ENCODE data around the gene CCL18. TPM values are rescaled to one million over a fixed set of nuclear protein-coding genes. Genes with fewer than 3 reads are reported as not detected.

CCL18 gene
- total and polyA plus RNA-seq, 2 of the 4 experiments (the other 2 are of a cell fraction), result not detected

DNA sequence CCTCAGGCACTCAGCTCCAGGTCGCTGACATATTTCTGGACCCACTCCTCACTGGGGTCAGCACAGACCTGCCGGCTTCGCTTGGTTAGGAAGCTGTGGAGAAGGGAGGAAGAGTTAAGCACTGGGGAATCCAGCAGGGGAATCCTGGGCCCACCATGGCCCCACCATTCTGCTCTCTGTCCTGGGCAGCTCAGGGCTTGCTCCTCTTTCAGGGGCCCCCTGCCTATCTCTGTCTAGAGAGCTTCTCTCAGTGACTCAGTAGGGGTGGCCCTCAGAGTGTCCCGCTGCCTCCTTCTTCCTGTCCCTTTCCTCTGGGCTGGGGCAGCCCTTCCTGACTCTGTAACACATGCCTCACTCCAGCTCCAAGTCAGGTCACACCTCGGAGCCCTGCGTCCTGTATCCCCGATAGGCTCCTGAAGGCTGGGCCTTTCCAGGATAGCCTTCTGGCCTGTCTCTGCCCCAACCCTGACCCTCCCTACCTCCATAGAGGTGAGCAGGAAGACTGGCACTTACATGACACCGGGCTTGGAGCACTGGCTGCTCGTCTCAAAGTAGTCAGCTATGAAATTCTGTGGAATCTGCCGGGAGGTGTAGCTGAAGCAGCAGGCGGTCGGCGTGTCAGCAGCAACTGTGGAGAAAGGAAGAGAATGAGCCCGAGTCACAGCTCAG is 24.7 kb downstream of the CCL18 start:
- ATAC-seq (ENCODE audit: low read depth) (no peak), DNase-seq (no peak)
- H3K9ac ChIP-seq (ENCODE audit: low read depth, low read length), result no peak overlapping the region
- no peaks in the 10 kb centered on the region for H4K20me1 ChIP-seq (ENCODE audit: insufficient read depth, low read length)
- no peak overlapping the region for H3K27ac ChIP-seq (ENCODE audit: insufficient read depth, low read length)
- H3K4me1 ChIP-seq (ENCODE audit: control insufficient read depth, insufficient read depth, low read length), result no peaks in the 10 kb centered on the region
- no peak overlapping the region for H3K4ac ChIP-seq (ENCODE audit: low read depth, low read length)
- WGBS, 2 experiments (ENCODE audit: extremely low coverage in 2 of 2, insufficient read length in 1 of 2), result 80% methylated on average over 1 of the region's 14 CpGs; no CpG with 5 or more reads in 1 of the 2 experiments
- no peak overlapping the region for H2BK5ac ChIP-seq (ENCODE audit: low read depth, low read length, poor library complexity, severe bottlenecking)
- H3K56ac ChIP-seq (ENCODE audit: extremely low read depth, insufficient read depth, low read length), result no peak overlapping the region
- no peak overlapping the region for H2AK9ac ChIP-seq (replicated peaks; ENCODE audit: low read depth, low read length, poor library complexity)
- H3K27me3 ChIP-seq (ENCODE audit: control insufficient read depth, insufficient read depth, low read length), result no peaks in the 10 kb centered on the region; the same call in 1 of the 2 replicates
- intact Hi-C loops (cut with micrococcal nuclease) (no loop called here), in situ Hi-C loops (cut with MboI; ENCODE audit: low sequenced_read_pairs) (no loop called here), dilution Hi-C loops (cut with HindIII; ENCODE audit: low sequenced_read_pairs, unreplicated experiment) (no loop called here)
- H3K23ac ChIP-seq (ENCODE audit: low read depth, low read length), result no peak overlapping the region
- POLR2A ChIA-PET (ENCODE audit: unreplicated experiment), result no interaction called here
- no peak overlapping the region for H4K8ac ChIP-seq (ENCODE audit: low read depth in 2 of 2, low read length in 2 of 2)
- H3K9me3 ChIP-seq (ENCODE audit: control insufficient read depth, insufficient read depth, low read length), result no peaks in the 10 kb centered on the region
- no TSS peak for BruUV-seq (replicated peaks)
- no peak overlapping the region for H2AK5ac ChIP-seq (ENCODE audit: low read depth, low read length)
- no peak overlapping the region for H4K91ac ChIP-seq (ENCODE audit: insufficient read depth, low read depth, low read length)
- no peak overlapping the region for H2BK20ac ChIP-seq (ENCODE audit: low read depth, low read length)
- no peak overlapping the region for H3K18ac ChIP-seq (ENCODE audit: low read depth, low read length)
- H2AFZ ChIP-seq (replicated peaks; ENCODE audit: low read length, poor library complexity), result no peak overlapping the region
- H3K14ac ChIP-seq (replicated peaks; ENCODE audit: low read depth, low read length), result no peak overlapping the region
- H3K9me1 ChIP-seq (ENCODE audit: insufficient read depth, low read length), result no peaks in the 10 kb centered on the region
- no peak overlapping the region for H4K5ac ChIP-seq (ENCODE audit: low read depth, low read length)
- H3K4me3 ChIP-seq (ENCODE audit: insufficient read depth, low read depth, low read length), result no peak overlapping the region
- H2BK15ac ChIP-seq (ENCODE audit: low read depth, low read length), result no peak overlapping the region
- no peak overlapping the region for H2BK120ac ChIP-seq (ENCODE audit: low read depth, low read length)
- no peaks in the 10 kb centered on the region for H3K79me1 ChIP-seq (ENCODE audit: low read depth in 1 of 2, low read length in 2 of 2)
- no peaks in the 10 kb centered on the region for H3K36me3 ChIP-seq (ENCODE audit: control insufficient read depth, insufficient read depth, low read length)
- TF ChIP-seq RFX5 (IDR thresholded peaks at IDR 0.05; ENCODE audit: low read depth, low read length) (no peak), NFE2L2 (IDR thresholded peaks at IDR 0.05; ENCODE audit: low read depth, low read length) (no peak), MAZ (IDR thresholded peaks at IDR 0.05; ENCODE audit: borderline replicate concordance, low read depth, low read length) (no peak), MXI1 (IDR thresholded peaks at IDR 0.05; ENCODE audit: borderline replicate concordance, low read depth, low read length) (no peak), FOS (IDR thresholded peaks at IDR 0.05; ENCODE audit: low read depth, low read length) (no peak), SMC3 (IDR thresholded peaks at IDR 0.05; ENCODE audit: low read depth, low read length) (no peak), RCOR1 (IDR thresholded peaks at IDR 0.05; ENCODE audit: insufficient replicate concordance, low read length) (no peak), CEBPB (IDR thresholded peaks at IDR 0.05; ENCODE audit: low read depth, low read length) (no peak), POLR2A (IDR thresholded peaks at IDR 0.05; ENCODE audit: low read depth, low read length) (no peak), MAFK (IDR thresholded peaks at IDR 0.05; ENCODE audit: low read depth, low read length) (no peak), RAD21 (IDR thresholded peaks at IDR 0.05; ENCODE audit: low read length) (no peak), BHLHE40 (IDR thresholded peaks at IDR 0.05; ENCODE audit: low read depth, low read length) (no peak), CHD1 (IDR thresholded peaks at IDR 0.05; ENCODE audit: low read depth, low read length) (no peak)
- TF ChIP-seq, protein P1, sequence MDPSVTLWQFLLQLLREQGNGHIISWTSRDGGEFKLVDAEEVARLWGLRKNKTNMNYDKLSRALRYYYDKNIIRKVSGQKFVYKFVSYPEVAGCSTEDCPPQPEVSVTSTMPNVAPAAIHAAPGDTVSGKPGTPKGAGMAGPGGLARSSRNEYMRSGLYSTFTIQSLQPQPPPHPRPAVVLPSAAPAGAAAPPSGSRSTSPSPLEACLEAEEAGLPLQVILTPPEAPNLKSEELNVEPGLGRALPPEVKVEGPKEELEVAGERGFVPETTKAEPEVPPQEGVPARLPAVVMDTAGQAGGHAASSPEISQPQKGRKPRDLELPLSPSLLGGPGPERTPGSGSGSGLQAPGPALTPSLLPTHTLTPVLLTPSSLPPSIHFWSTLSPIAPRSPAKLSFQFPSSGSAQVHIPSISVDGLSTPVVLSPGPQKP (IDR thresholded peaks at IDR 0.05; ENCODE audit: borderline replicate concordance, low read depth, low read length), result no peak
- TF ChIP-seq, protein P2, sequence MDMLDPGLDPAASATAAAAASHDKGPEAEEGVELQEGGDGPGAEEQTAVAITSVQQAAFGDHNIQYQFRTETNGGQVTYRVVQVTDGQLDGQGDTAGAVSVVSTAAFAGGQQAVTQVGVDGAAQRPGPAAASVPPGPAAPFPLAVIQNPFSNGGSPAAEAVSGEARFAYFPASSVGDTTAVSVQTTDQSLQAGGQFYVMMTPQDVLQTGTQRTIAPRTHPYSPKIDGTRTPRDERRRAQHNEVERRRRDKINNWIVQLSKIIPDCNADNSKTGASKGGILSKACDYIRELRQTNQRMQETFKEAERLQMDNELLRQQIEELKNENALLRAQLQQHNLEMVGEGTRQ (IDR thresholded peaks at IDR 0.05; ENCODE audit: low read depth, low read length), result no peak
- TF ChIP-seq, protein P3, sequence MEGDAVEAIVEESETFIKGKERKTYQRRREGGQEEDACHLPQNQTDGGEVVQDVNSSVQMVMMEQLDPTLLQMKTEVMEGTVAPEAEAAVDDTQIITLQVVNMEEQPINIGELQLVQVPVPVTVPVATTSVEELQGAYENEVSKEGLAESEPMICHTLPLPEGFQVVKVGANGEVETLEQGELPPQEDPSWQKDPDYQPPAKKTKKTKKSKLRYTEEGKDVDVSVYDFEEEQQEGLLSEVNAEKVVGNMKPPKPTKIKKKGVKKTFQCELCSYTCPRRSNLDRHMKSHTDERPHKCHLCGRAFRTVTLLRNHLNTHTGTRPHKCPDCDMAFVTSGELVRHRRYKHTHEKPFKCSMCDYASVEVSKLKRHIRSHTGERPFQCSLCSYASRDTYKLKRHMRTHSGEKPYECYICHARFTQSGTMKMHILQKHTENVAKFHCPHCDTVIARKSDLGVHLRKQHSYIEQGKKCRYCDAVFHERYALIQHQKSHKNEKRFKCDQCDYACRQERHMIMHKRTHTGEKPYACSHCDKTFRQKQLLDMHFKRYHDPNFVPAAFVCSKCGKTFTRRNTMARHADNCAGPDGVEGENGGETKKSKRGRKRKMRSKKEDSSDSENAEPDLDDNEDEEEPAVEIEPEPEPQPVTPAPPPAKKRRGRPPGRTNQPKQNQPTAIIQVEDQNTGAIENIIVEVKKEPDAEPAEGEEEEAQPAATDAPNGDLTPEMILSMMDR (conservative IDR thresholded peaks at IDR 0.05; ENCODE audit: low read depth, low read length), result no peak
- no peak overlapping the region for H3K4me2 ChIP-seq (ENCODE audit: low read depth, low read length)
- CTCF ChIA-PET, result no interaction called here
